Fibroblast of villous mesenchyme (primary cell): Measurements from ENCODE around the gene NUMB. TPM values are rescaled to one million over a fixed set of nuclear protein-coding genes. Genes with fewer than 3 reads are reported as not detected.

Experiments
- DNase-seq: peaks from one replicate; pipeline ENCODE4 v3.0.0-alpha.2; 2010; ENCODE audit warnings: low read depth
- H3K4me3 ChIP-seq: 2 replicates; pipeline ENCODE4 v1.5.1; 2011; ENCODE audit warnings: low read depth, mild to moderate bottlenecking, low read length
- CTCF ChIP-seq: IDR thresholded peaks from 2 replicates; pipeline ENCODE4 v1.5.1; 2012; ENCODE audit warnings: low read depth, mild to moderate bottlenecking, low read length; ENCODE audit not compliant: insufficient read depth
- total RNA-seq: library from RNA; depleted of rRNA; stranded (reverse); fragments of >200 nt; gene quantifications from 2 replicates; pipeline ENCODE4 v1.2.3, GENCODE V29; 2012

NUMB gene
- total RNA-seq, result 35.1 and 35.4 TPM in 2 replicates

- peak within 1 kb of the TSS; percentile 86 for H3K4me3 ChIP-seq
- DNase-seq, result peak; percentile 100
- no peak for TF ChIP-seq CTCF
Observed at GRCh38 chr14:73458183-73458976, at the start of gene NUMB. TSS of gene NUMB (minus strand) at chr14:73458546. CDS start at chr14:73355751, 102,795 bp downstream.

GRCh38 chr14:73503648-73504047 lies 45.3 kb upstream of the NUMB start:
- no peak for DNase-seq
- no peak overlapping the region for H3K4me3 ChIP-seq
- no peak for TF ChIP-seq CTCF

GRCh38 chr14:73502017-73502619 lies 43.8 kb upstream of the NUMB start:
- no peak overlapping the region for H3K4me3 ChIP-seq
- peak; percentile 57 for DNase-seq
- TF ChIP-seq CTCF, result no peak

GRCh38 chr14:73500360-73500759 lies 42.0 kb upstream of the NUMB start:
- H3K4me3 ChIP-seq, result no peak overlapping the region
- no peak for TF ChIP-seq CTCF
- DNase-seq, result no peak

- DNase-seq, result no peak
- no peak overlapping the region for H3K4me3 ChIP-seq
- TF ChIP-seq CTCF, result no peak
Observed at GRCh38 chr14:73494593-73494992, 36.2 kb upstream of the NUMB start.

- TF ChIP-seq CTCF, result no peak
- DNase-seq, result no peak
- no peak overlapping the region for H3K4me3 ChIP-seq
Observed at GRCh38 chr14:73492670-73493069, 34.3 kb upstream of the NUMB start.
